NT2/D1 (cell line): Measurements from ENCODE around the gene BCKDHA.
A peak's percentile ranks its signal among the peaks of the same experiment; 100 is the strongest.

ENCODE experiments used
- DNase-seq: peaks from one replicate; pipeline ENCODE4 v3.0.0-alpha.2; 2011; ENCODE audit warnings: low read depth, low spot score
- H3K27me3 ChIP-seq: 2 replicates; pipeline ENCODE4 v1.6.0; 2011; ENCODE audit warnings: mild to moderate bottlenecking; ENCODE audit not compliant: insufficient read length, insufficient read depth
- H3K36me3 ChIP-seq: 2 replicates; pipeline ENCODE4 v1.6.1; 2011; ENCODE audit warnings: mild to moderate bottlenecking, low read length, mixed read lengths; ENCODE audit not compliant: insufficient read depth, insufficient read length
- H3K4me1 ChIP-seq: 2 replicates; pipeline ENCODE4 v1.5.1; 2011; ENCODE audit not compliant: insufficient read depth, insufficient read length
- H3K4me3 ChIP-seq: 2 replicates; pipeline ENCODE4 v1.5.1; 2011; ENCODE audit warnings: low read depth; ENCODE audit not compliant: insufficient read length
- H3K9ac ChIP-seq: 2 replicates; pipeline ENCODE4 v1.6.0; 2011; ENCODE audit warnings: low read depth; ENCODE audit not compliant: insufficient read length
- H3K9me3 ChIP-seq: 2 replicates; pipeline ENCODE4 v1.5.1; 2011; ENCODE audit warnings: mild to moderate bottlenecking, low read length; ENCODE audit not compliant: insufficient read depth
- SUZ12 ChIP-seq: IDR thresholded peaks from 2 replicates; pipeline ENCODE4 v1.6.1; 2011; ENCODE audit not compliant: insufficient read length, insufficient read depth; ENCODE audit errors: extremely low read depth
- YY1 ChIP-seq: IDR thresholded peaks from 2 replicates; pipeline ENCODE4 v1.6.1; 2011; ENCODE audit not compliant: insufficient read length, insufficient read depth
- ZNF274 ChIP-seq: IDR thresholded peaks from 2 replicates; pipeline ENCODE4 v1.6.1; 2011; ENCODE audit warnings: mild to moderate bottlenecking, low read depth, low read length

BCKDHA gene

GRCh38 chr19:41362143-41362847 is 35.3 kb upstream of the BCKDHA start:
- H3K9ac ChIP-seq: no peak overlapping the region

GRCh38 chr19:41363371-41363752 is 34.3 kb upstream of the BCKDHA start:
- H3K4me3 ChIP-seq: peak overlapping the region; percentile 82
- peak overlapping the region; percentile 4 for H3K9ac ChIP-seq
- no peaks in the 10 kb centered on the region for H3K27me3 ChIP-seq
- DNase-seq: no peak
- peaks cover 2% of the 10 kb centered on the region for H3K4me1 ChIP-seq
- TF ChIP-seq SUZ12 (no peak), YY1 (no peak), ZNF274 (no peak)
- no peaks in the 10 kb centered on the region for H3K9me3 ChIP-seq
- peaks cover 10% of the 10 kb centered on the region for H3K36me3 ChIP-seq

More at GRCh38 chr19:41362143-41362847, 35.3 kb upstream of the BCKDHA start:
- no peak for DNase-seq
- Histone ChIP-seq H3K4me1 (peaks cover 5% of the 10 kb centered on the region), H3K9me3 (no peaks in the 10 kb centered on the region), H3K4me3 (no peak overlapping the region), H3K27me3 (no peaks in the 10 kb centered on the region), H3K36me3 (peaks cover 10% of the 10 kb centered on the region)
- TF ChIP-seq YY1 (no peak), ZNF274 (no peak), SUZ12 (no peak)

GRCh38 chr19:41363753-41364523 is 33.7 kb upstream of the BCKDHA start, which contains the start of gene B9D2:
B9D2 (minus strand) TSS chr19:41364149; CDS start chr19:41363519, 630 bp downstream.
- H3K27me3 ChIP-seq: no peaks in the 10 kb centered on the region
- H3K4me1 ChIP-seq: peaks cover 2% of the 10 kb centered on the region
- peak; percentile 94 for DNase-seq
- peak within 1 kb of the TSS; percentile 93 for H3K9ac ChIP-seq
- TF ChIP-seq YY1 (peak; percentile 96), SUZ12 (no peak)
- H3K36me3 ChIP-seq: peaks cover 10% of the 10 kb centered on the region
- no peaks in the 10 kb centered on the region for H3K9me3 ChIP-seq
- peak within 1 kb of the TSS; percentile 82 for H3K4me3 ChIP-seq

GRCh38 chr19:41364524-41365391 is 32.9 kb upstream of the BCKDHA start:
- Histone ChIP-seq H3K9ac (peak overlapping the region; percentile 93), H3K4me3 (peak overlapping the region; percentile 82), H3K27me3 (no peaks in the 10 kb centered on the region), H3K36me3 (peaks cover 10% of the 10 kb centered on the region), H3K4me1 (peaks cover 2% of the 10 kb centered on the region), H3K9me3 (no peaks in the 10 kb centered on the region)
- TF ChIP-seq ZNF274: no peak
- TF ChIP-seq SUZ12: no peak
- no peak for TF ChIP-seq YY1
- DNase-seq: no peak

- H3K27me3 ChIP-seq: no peaks in the 10 kb centered on the region
- no peak overlapping the region for H3K4me3 ChIP-seq
- DNase-seq: no peak
- H3K36me3 ChIP-seq: peaks cover 8% of the 10 kb centered on the region
- H3K4me1 ChIP-seq: peaks cover 2% of the 10 kb centered on the region
- H3K9me3 ChIP-seq: no peaks in the 10 kb centered on the region
- no peak overlapping the region for H3K9ac ChIP-seq
- TF ChIP-seq SUZ12 (no peak), YY1 (no peak), ZNF274 (no peak)
These were observed 31.5 kb upstream of the BCKDHA start for GRCh38 chr19:41366089-41366488.

- Histone ChIP-seq H3K4me3 (no peak overlapping the region), H3K9me3 (no peaks in the 10 kb centered on the region), H3K4me1 (peaks cover 2% of the 10 kb centered on the region), H3K9ac (no peak overlapping the region), H3K36me3 (peaks cover 6% of the 10 kb centered on the region), H3K27me3 (no peaks in the 10 kb centered on the region)
- TF ChIP-seq YY1: no peak
- TF ChIP-seq SUZ12: no peak
- no peak for TF ChIP-seq ZNF274
- DNase-seq: no peak
These were observed 29.7 kb upstream of the BCKDHA start for GRCh38 chr19:41367848-41368301.
